Colonic mucosa (tissue), 4 donors: ENCODE results near the gene FGF6. TPM values are rescaled to one million over a fixed set of nuclear protein-coding genes. Genes with fewer than 3 reads are reported as not detected.

ENCODE experiments used
- DNase-seq: peaks from one replicate; pipeline ENCODE4 v3.0.0-alpha.2; 2020
- H3K27ac ChIP-seq: fragments of 200-600 bp; one replicate; pipeline ENCODE4 v1.8.0; 2021
- H3K27me3 ChIP-seq: fragments of 200-600 bp; one replicate; pipeline ENCODE4 v1.8.0; 2021
- H3K36me3 ChIP-seq: fragments of 200-600 bp; one replicate; pipeline ENCODE4 v1.8.0; 2021
- H3K4me1 ChIP-seq: fragments of 200-600 bp; one replicate; pipeline ENCODE4 v1.8.0; 2021; ENCODE audit warnings: mild to moderate bottlenecking
- H3K4me3 ChIP-seq: fragments of 200-600 bp; one replicate; pipeline ENCODE4 v1.8.0; 2021
- H3K9ac ChIP-seq, 2 donors: one replicate each; pipeline ENCODE4 v1.7.0; 2013; ENCODE audit warnings: control low read depth in 2 of 2, low read depth in 2 of 2, low read length in 2 of 2
- H3K9me3 ChIP-seq: fragments of 200-600 bp; one replicate; pipeline ENCODE4 v1.8.0; 2021
- CTCF ChIP-seq: fragments of 200-600 bp; IDR thresholded peaks from one replicate; pipeline ENCODE4 v1.8.0; 2022; ENCODE audit warnings: antibody characterized with exemption, mild to moderate bottlenecking
- intact Hi-C: fragments of 100-400 bp; cut with DNase I; formaldehyde crosslinking; loops from one replicate; pipeline ENCODE4 v1.14.1; 2022
- total RNA-seq, 2 donors: library from RNA; stranded (reverse); fragmentation: NEBNext Ultra II Directional in 1 of 2; extraction: Animal tissue kit (Norgen Biotek cat#: 25700) in 1 of 2; gene quantifications; one replicate each; pipeline ENCODE4 v1.2.1, GENCODE V29; 2021
- donor health status: healthy.
- donor health status: DM: no; HTN: no; CAD: no.
- donor health status: DM: no; HTN: no; CAD: no.

The FGF6 gene
- total RNA-seq, 2 donors from 2014 or later: not detected

- H3K9me3 ChIP-seq: no peaks in the 10 kb centered on the region
- H3K36me3 ChIP-seq: no peaks in the 10 kb centered on the region
- H3K4me1 ChIP-seq: no peaks in the 10 kb centered on the region
- no peaks in the 10 kb centered on the region for H3K27me3 ChIP-seq
- DNase-seq: no peak
- H3K9ac ChIP-seq: no peak overlapping the region
- no peak overlapping the region for H3K27ac ChIP-seq
- intact Hi-C loops: no loop called here
- TF ChIP-seq CTCF: no peak
- H3K4me3 ChIP-seq: no peak overlapping the region
Measured at GRCh38 chr12:4433745-4434058, 11.9 kb downstream of the FGF6 start.

GRCh38 chr12:4432878-4433744 lies 12.5 kb downstream of the FGF6 start:
- intact Hi-C loops: no loop called here
- no peaks in the 10 kb centered on the region for H3K36me3 ChIP-seq
- no peak for DNase-seq
- no peak overlapping the region for H3K27ac ChIP-seq
- no peaks in the 10 kb centered on the region for H3K4me1 ChIP-seq
- H3K9ac ChIP-seq: no peak overlapping the region
- no peak for TF ChIP-seq CTCF
- H3K9me3 ChIP-seq: no peaks in the 10 kb centered on the region
- H3K4me3 ChIP-seq: no peak overlapping the region
- H3K27me3 ChIP-seq: no peaks in the 10 kb centered on the region

- intact Hi-C loops: no loop called here
Measured at GRCh38 chr12:4431866-4432265, 13.7 kb downstream of the FGF6 start.

GRCh38 chr12:4431436-4431835 lies 14.2 kb downstream of the FGF6 start:
- no peak for TF ChIP-seq CTCF
- intact Hi-C loops: no loop called here
- H3K27me3 ChIP-seq: no peaks in the 10 kb centered on the region
- H3K36me3 ChIP-seq: no peaks in the 10 kb centered on the region
- no peaks in the 10 kb centered on the region for H3K4me1 ChIP-seq
- no peak overlapping the region for H3K4me3 ChIP-seq
- H3K9ac ChIP-seq: no peak overlapping the region
- H3K9me3 ChIP-seq: no peaks in the 10 kb centered on the region
- no peak overlapping the region for H3K27ac ChIP-seq
- no peak for DNase-seq

More at GRCh38 chr12:4431866-4432265, 13.7 kb downstream of the FGF6 start:
- Histone ChIP-seq H3K36me3 (no peaks in the 10 kb centered on the region), H3K4me3 (no peak overlapping the region), H3K9me3 (no peaks in the 10 kb centered on the region), H3K4me1 (no peaks in the 10 kb centered on the region), H3K27me3 (no peaks in the 10 kb centered on the region), H3K27ac (no peak overlapping the region), H3K9ac (no peak overlapping the region)
- no peak for TF ChIP-seq CTCF
- DNase-seq: no peak

GRCh38 chr12:4424422-4424821 lies 21.2 kb downstream of the FGF6 start:
- Histone ChIP-seq H3K4me3 (no peak overlapping the region), H3K27ac (no peak overlapping the region), H3K27me3 (no peaks in the 10 kb centered on the region), H3K9me3 (no peaks in the 10 kb centered on the region), H3K36me3 (no peaks in the 10 kb centered on the region), H3K4me1 (no peaks in the 10 kb centered on the region), H3K9ac (no peak overlapping the region)
- no peak for DNase-seq
- TF ChIP-seq CTCF: no peak
- intact Hi-C loops: loop anchor here (5.0 kb wide), 1 partner anchor 103 kb away; no protein-coding TSS in a partner anchor
